Suppressor macrophage treated with lipopolysaccharide for 4 hours (primary cell): Measurements from ENCODE around the gene ASPHD1.
"Not testable (repeated sequence)": the region's sequence is repeated elsewhere in the genome, so short reads cannot be mapped to it uniquely, and the experiment has no call there.

Experiments
- DNase-seq: peaks from one replicate; pipeline ENCODE4 v3.0.0-alpha.2; 2020

The ASPHD1 gene

GRCh38 chr16:29900102-29900887, at the start of gene ASPHD1:
TSS of gene ASPHD1 (plus strand) at chr16:29900488. CDS start at chr16:29900972, 484 bp downstream.
- peak; percentile 86 for DNase-seq

GRCh38 chr16:29850998-29851397, 49.3 kb upstream of the ASPHD1 start:
- DNase-seq = no peak

- peak; percentile 34 for DNase-seq
These were observed 47.6 kb upstream of the ASPHD1 start for GRCh38 chr16:29852654-29853053.

- DNase-seq = no peak
These were observed 45.7 kb upstream of the ASPHD1 start for GRCh38 chr16:29854520-29855100.

GRCh38 chr16:29857133-29857760, 43.0 kb upstream of the ASPHD1 start:
- DNase-seq = no peak

GRCh38 chr16:29858149-29858849, 42.0 kb upstream of the ASPHD1 start:
- DNase-seq = peak; percentile 52

- DNase-seq = no peak
These were observed 41.3 kb upstream of the ASPHD1 start for GRCh38 chr16:29858974-29859373.

- DNase-seq = no peak
These were observed 40.1 kb upstream of the ASPHD1 start for GRCh38 chr16:29860218-29860617.

GRCh38 chr16:29862383-29862883, 37.9 kb upstream of the ASPHD1 start:
- DNase-seq = no peak

GRCh38 chr16:29862884-29863668, 37.2 kb upstream of the ASPHD1 start, which contains the start of gene CDIPT:
TSS of gene CDIPT (minus strand) at chr16:29863226. CDS start at chr16:29862857, 369 bp downstream.
- DNase-seq = peak; percentile 98

GRCh38 chr16:29863669-29863984, 36.7 kb upstream of the ASPHD1 start:
- DNase-seq = no peak

- DNase-seq = no peak
These were observed 36.1 kb upstream of the ASPHD1 start for GRCh38 chr16:29864205-29864604.

GRCh38 chr16:29868396-29869009, 31.8 kb upstream of the ASPHD1 start:
- no peak for DNase-seq

- not testable (repeated sequence) for DNase-seq
These were observed 31.2 kb upstream of the ASPHD1 start for GRCh38 chr16:29869067-29869466.

GRCh38 chr16:29871822-29872546, 28.3 kb upstream of the ASPHD1 start:
- DNase-seq = no peak

GRCh38 chr16:29873319-29873718, 27.0 kb upstream of the ASPHD1 start:
- DNase-seq = no peak

GRCh38 chr16:29875206-29875605, 25.1 kb upstream of the ASPHD1 start:
- DNase-seq = no peak

GRCh38 chr16:29876217-29876593, 24.1 kb upstream of the ASPHD1 start:
- DNase-seq = no peak

GRCh38 chr16:29876594-29877249, 23.6 kb upstream of the ASPHD1 start:
- DNase-seq = no peak

- DNase-seq = peak; percentile 60
These were observed 22.9 kb upstream of the ASPHD1 start for GRCh38 chr16:29877266-29877961.
